HUES48 (cell line): ENCODE results near the gene IFIT1B.

ENCODE experiments used
- H3K27ac ChIP-seq: one replicate; pipeline ENCODE4 v1.7.0; 2013; ENCODE audit warnings: low read depth, low read length, inconsistent platforms
- H3K27me3 ChIP-seq: 2 replicates; pipeline ENCODE4 v1.6.1; 2013; ENCODE audit warnings: mild to moderate bottlenecking, low read length; ENCODE audit not compliant: control insufficient read depth, insufficient read depth
- H3K36me3 ChIP-seq: 2 replicates; pipeline ENCODE4 v1.6.1; 2013; ENCODE audit warnings: low read length; ENCODE audit not compliant: control insufficient read depth, insufficient read depth
- H3K4me1 ChIP-seq: 2 replicates; pipeline ENCODE4 v1.6.1; 2013; ENCODE audit warnings: mild to moderate bottlenecking, low read length; ENCODE audit not compliant: control insufficient read depth, insufficient read depth
- H3K4me3 ChIP-seq: 2 replicates; pipeline ENCODE4 v1.5.1; 2013; ENCODE audit warnings: mild to moderate bottlenecking, low read depth, low read length
- H3K9ac ChIP-seq: 2 replicates; pipeline ENCODE4 v1.6.1; 2013; ENCODE audit warnings: mild to moderate bottlenecking, low read depth, low read length, moderate library complexity
- H3K9me3 ChIP-seq: 2 replicates; pipeline ENCODE4 v1.6.1; 2013; ENCODE audit warnings: low read length; ENCODE audit not compliant: control insufficient read depth, insufficient read depth

Gene IFIT1B

GRCh38 chr10:89364531-89364930, 13.3 kb upstream of the IFIT1B start:
- H3K36me3 ChIP-seq: no peaks in the 10 kb centered on the region
- no peak overlapping the region for H3K9ac ChIP-seq
- H3K27me3 ChIP-seq: no peaks in the 10 kb centered on the region
- H3K4me1 ChIP-seq: no peaks in the 10 kb centered on the region
- no peaks in the 10 kb centered on the region for H3K9me3 ChIP-seq
- no peak overlapping the region for H3K4me3 ChIP-seq
- no peak overlapping the region for H3K27ac ChIP-seq

DNA sequence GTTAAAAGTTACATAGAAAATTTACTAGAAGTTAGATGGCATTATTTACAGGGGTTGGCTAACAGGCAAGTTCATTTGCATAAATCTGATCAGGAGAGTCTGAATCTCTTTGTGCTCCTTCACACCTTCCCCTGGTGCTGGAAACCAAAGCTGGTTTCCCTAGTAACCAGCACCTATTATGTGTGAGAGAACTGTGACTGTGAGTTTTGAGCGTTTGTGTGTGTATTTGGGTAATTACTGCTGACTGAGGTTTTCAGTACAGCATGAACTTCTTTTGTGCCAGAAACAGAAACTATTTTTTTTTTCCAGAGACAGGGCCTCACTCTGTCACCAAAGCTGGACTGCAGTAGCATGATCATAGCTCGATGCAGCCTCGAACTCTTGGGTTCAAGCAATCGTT, 10.3 kb upstream of the IFIT1B start:
- no peaks in the 10 kb centered on the region for H3K4me1 ChIP-seq
- no peak overlapping the region for H3K27ac ChIP-seq
- no peak overlapping the region for H3K4me3 ChIP-seq
- H3K9ac ChIP-seq: no peak overlapping the region
- H3K36me3 ChIP-seq: no peaks in the 10 kb centered on the region
- no peaks in the 10 kb centered on the region for H3K9me3 ChIP-seq
- H3K27me3 ChIP-seq: no peaks in the 10 kb centered on the region

DNA sequence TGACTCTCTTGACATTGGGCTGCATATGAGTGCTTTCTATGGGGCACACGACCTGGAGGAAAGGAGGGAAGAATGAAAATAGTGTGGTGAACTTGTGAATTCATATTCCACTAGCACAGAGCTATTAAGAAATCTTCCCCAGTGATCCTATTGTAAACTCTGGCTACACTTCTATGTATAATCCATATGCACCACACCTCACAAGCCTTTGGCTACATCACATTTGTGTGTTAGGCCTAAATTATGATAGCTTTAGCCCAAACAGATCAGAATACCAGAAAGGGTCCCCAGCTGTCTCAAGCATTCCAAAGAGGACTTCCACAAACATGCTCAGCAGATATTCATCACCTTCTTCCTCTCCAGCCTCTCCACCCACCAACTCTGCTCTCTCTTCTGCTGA, 9.7 kb upstream of the IFIT1B start:
- no peaks in the 10 kb centered on the region for H3K9me3 ChIP-seq
- no peaks in the 10 kb centered on the region for H3K4me1 ChIP-seq
- H3K27ac ChIP-seq: no peak overlapping the region
- H3K36me3 ChIP-seq: no peaks in the 10 kb centered on the region
- no peak overlapping the region for H3K4me3 ChIP-seq
- H3K27me3 ChIP-seq: no peaks in the 10 kb centered on the region
- no peak overlapping the region for H3K9ac ChIP-seq

DNA sequence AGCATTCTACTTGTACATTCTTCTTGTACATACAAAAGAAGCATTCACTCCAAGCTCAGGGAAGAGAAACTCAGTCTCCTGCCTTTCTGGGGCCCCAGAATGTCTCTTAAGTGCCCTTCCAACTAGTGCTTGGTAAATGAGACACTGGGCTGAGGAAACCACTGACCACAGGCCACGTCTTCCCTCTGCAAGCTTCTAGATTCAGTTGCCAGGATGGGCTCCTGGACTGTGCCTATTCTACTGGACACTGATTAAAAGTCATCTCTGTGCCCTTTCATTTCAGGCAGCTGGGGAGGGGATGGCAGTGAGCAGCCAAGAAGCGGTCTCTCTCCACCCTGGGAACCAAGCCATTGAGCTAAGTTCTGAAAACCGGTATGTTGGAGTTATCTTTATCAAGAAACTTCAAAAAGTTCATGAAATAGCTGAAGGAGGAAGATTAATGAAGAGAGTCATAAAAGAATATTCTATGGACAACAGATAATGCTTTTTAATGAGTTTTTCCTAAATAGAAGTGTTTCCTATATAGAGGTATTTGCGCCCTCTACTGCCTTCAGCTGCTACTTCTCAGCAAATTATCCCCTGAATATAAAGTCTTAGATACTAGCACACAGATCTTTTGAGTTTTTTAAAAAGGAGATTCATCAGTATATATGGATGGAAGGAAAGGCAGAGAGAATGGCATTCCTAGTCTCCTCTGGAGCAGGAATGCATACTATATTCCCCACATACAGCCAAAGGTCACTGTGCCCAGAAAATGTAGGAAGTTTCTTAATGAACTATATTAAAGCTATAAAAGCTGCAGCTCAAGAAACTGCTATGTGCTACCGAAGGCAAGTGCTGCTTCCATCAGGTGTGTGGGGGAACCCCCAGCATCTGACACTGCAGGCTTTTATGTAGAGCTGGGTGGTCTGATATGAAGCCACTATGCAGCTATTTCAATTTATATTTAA, 8.4 kb upstream of the IFIT1B start:
- Histone ChIP-seq H3K9me3 (no peaks in the 10 kb centered on the region), H3K27me3 (no peaks in the 10 kb centered on the region), H3K4me3 (no peak overlapping the region), H3K9ac (no peak overlapping the region), H3K27ac (no peak overlapping the region), H3K36me3 (no peaks in the 10 kb centered on the region), H3K4me1 (no peaks in the 10 kb centered on the region)

- no peak overlapping the region for H3K4me3 ChIP-seq
- no peaks in the 10 kb centered on the region for H3K27me3 ChIP-seq
- H3K36me3 ChIP-seq: no peaks in the 10 kb centered on the region
- no peaks in the 10 kb centered on the region for H3K4me1 ChIP-seq
- H3K9ac ChIP-seq: no peak overlapping the region
- H3K9me3 ChIP-seq: no peaks in the 10 kb centered on the region
- H3K27ac ChIP-seq: no peak overlapping the region
Observed at GRCh38 chr10:89371079-89371478, 6.8 kb upstream of the IFIT1B start.

DNA sequence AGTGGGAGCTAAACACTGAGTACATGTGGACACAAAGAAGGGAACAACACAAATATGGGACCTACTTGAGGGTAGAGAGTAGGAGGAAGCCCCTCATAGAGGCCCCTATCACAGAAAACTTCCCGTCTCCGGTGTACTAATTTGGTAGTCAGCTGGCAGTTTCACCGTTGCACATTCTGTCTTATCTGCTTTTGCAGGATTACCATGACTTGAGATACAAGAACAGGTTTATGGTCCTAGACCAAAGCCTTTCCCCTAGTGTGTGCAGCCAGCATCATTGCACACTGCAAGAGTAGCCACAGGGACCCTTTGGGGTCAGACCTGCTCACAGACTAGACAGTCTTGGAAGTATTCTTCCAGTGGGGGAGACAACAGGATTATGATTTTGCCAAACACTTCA, 5.9 kb upstream of the IFIT1B start:
- Histone ChIP-seq H3K4me1 (no peaks in the 10 kb centered on the region), H3K27ac (no peak overlapping the region), H3K4me3 (no peak overlapping the region), H3K9me3 (no peaks in the 10 kb centered on the region), H3K9ac (no peak overlapping the region), H3K27me3 (no peaks in the 10 kb centered on the region), H3K36me3 (no peaks in the 10 kb centered on the region)

GRCh38 chr10:89373916-89374711, 3.7 kb upstream of the IFIT1B start:
- Histone ChIP-seq H3K36me3 (no peaks in the 10 kb centered on the region), H3K9ac (no peak overlapping the region), H3K27me3 (no peaks in the 10 kb centered on the region), H3K27ac (no peak overlapping the region), H3K9me3 (no peaks in the 10 kb centered on the region), H3K4me3 (no peak overlapping the region), H3K4me1 (no peaks in the 10 kb centered on the region)

GRCh38 chr10:89374713-89375141, 3.1 kb upstream of the IFIT1B start:
- H3K27me3 ChIP-seq: no peaks in the 10 kb centered on the region
- no peak overlapping the region for H3K4me3 ChIP-seq
- H3K9ac ChIP-seq: no peak overlapping the region
- H3K27ac ChIP-seq: no peak overlapping the region
- no peaks in the 10 kb centered on the region for H3K4me1 ChIP-seq
- no peaks in the 10 kb centered on the region for H3K9me3 ChIP-seq
- no peaks in the 10 kb centered on the region for H3K36me3 ChIP-seq

DNA sequence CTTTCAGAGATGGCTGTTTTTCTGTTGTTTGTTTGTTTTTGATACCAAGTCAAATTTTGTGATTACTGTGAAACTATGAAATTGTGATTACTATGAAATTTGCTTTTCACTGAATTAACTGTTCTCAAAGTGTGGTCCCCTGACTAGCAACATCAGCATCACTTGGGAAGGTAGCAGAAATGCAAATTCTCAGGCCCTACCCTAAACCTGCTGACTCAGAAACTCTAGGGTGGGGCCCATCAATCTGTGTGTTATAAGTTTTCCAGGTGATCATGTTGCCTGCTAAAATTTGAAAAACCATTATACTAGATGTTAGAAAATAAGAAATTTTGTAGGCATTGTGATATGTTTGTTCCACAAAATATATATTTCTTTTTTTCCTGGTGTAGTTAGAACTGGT, 1.2 kb downstream of the IFIT1B start:
- Histone ChIP-seq H3K9me3 (no peaks in the 10 kb centered on the region), H3K9ac (no peak overlapping the region), H3K27me3 (no peaks in the 10 kb centered on the region), H3K4me3 (no peak overlapping the region), H3K27ac (no peak overlapping the region), H3K4me1 (no peaks in the 10 kb centered on the region), H3K36me3 (no peaks in the 10 kb centered on the region)

DNA sequence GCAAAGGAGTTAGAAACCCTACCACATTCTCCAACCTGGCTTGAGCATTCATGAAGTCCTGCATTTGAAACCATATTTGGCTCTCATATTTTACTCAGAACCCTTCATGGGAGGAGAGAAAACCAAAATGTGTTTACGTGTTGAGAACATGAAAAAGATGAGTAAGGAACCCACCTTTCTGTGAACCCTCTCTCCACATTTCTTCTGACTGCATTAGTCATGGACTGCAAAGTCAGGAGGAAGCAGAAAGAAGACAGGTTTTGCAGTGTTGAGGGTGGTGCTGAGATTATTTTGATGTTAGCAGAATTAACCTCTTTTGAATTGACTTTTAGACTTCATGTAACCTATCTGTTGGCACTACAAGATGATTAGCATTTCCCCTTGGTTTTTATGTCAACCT, 4.9 kb downstream of the IFIT1B start:
- no peak overlapping the region for H3K9ac ChIP-seq
- no peaks in the 10 kb centered on the region for H3K27me3 ChIP-seq
- H3K36me3 ChIP-seq: no peaks in the 10 kb centered on the region
- H3K4me1 ChIP-seq: peaks cover 5% of the 10 kb centered on the region
- H3K4me3 ChIP-seq: no peak overlapping the region
- no peaks in the 10 kb centered on the region for H3K9me3 ChIP-seq
- H3K27ac ChIP-seq: no peak overlapping the region
